Activated naive CD8-positive, alpha-beta T cell (primary cell): Measurements from ENCODE around the gene ZNF385C.

Source experiments
- H3K27ac Mint-ChIP-seq: one replicate; pipeline ENCODE4 v1.8.0; 2021; ENCODE audit warnings: mixed read lengths
- H3K27me3 Mint-ChIP-seq: one replicate; pipeline ENCODE4 v1.8.0; 2021; ENCODE audit warnings: mixed read lengths
- H3K36me3 Mint-ChIP-seq: one replicate; pipeline ENCODE4 v1.8.0; 2021; ENCODE audit warnings: mixed read lengths
- H3K4me1 Mint-ChIP-seq: one replicate; pipeline ENCODE4 v1.8.0; 2021; ENCODE audit warnings: low read depth, mixed read lengths
- H3K4me3 Mint-ChIP-seq: one replicate; pipeline ENCODE4 v1.8.0; 2021; ENCODE audit warnings: mild to moderate bottlenecking, mixed read lengths
- H3K9me3 Mint-ChIP-seq: one replicate; pipeline ENCODE4 v1.8.0; 2021; ENCODE audit warnings: low read depth, mixed read lengths

ZNF385C gene

DNA sequence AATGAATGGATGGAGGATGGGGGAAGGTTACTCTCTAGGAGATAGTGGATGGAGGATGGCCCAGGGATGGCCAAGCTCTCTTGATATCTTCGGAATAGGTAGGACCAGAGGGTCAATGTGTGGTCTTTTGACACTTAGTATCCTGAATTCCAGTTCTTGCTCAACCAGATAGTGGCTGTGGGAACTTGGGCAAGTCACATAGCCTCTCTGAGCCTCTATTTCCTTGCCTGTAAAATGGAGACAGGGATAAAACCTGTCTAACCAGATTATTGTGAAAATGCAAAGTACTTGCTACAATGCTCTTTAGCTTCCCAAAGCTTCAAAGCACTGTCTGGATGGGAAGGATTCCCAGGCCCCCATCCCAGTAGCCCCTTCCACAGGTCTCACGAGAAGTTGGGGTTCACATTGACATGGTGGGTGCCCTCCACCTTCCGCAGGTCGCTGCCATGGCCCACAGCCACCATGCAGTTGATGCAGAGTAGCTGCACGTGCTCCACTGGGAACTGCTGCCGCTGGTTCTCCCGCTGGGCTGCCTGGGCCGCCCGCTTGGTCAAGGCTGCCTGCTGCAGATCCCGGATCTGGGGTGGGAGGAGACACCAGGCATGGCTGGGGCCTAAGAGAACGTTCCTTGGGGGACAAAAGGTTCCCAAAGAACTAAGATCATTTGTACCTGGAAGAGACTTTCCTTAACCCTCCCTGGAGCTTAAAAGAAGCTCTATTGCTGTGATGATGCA is 5.1 kb upstream of the ZNF385C start:
- H3K27me3 Mint-ChIP-seq: no peaks in the 10 kb centered on the region
- no peaks in the 10 kb centered on the region for H3K36me3 Mint-ChIP-seq
- H3K9me3 Mint-ChIP-seq: no peaks in the 10 kb centered on the region
- peaks cover 6% of the 10 kb centered on the region for H3K4me1 Mint-ChIP-seq
- H3K4me3 Mint-ChIP-seq: no peak overlapping the region
- H3K27ac Mint-ChIP-seq: no peak overlapping the region

DNA sequence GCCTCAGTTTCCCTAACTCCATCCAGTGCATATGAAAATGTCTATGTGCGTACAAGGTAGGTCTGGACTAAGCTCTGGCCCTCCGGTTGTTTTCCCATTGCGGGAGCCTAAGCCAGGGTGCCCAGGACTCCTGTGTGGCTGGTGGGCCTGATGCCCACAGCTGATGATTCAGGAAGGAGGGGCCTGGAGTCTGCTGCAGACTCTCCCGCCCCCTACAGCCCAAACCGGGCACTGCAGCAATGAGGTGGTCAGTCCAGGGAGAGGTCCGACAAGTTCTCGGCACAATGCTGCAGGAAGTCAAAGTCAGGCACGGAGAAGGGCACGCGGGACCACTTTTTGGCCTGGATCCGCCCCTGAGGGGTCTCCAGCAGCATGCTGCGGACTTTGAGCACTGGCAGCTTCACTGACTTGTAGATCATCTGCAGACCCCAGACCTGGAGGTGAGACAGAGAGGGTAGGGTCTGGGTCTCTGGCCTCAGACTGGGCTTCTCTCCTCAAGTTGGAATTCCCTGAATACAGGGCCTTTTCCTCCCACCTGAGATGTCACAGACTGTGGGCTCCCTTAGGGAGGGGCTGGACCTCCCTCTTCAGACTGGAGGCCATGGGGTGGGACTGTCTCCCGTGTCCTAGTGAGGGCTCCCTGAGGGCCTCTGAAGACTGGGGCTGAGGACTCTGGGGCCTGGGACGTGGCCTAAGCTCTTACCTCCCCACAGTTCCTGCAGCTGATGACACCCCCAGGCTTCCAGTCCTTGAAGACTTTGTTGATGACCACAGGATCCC is 3.4 kb upstream of the ZNF385C start:
- peaks cover 3% of the 10 kb centered on the region for H3K27me3 Mint-ChIP-seq
- H3K36me3 Mint-ChIP-seq: no peaks in the 10 kb centered on the region
- no peaks in the 10 kb centered on the region for H3K9me3 Mint-ChIP-seq
- H3K27ac Mint-ChIP-seq: no peak overlapping the region
- H3K4me1 Mint-ChIP-seq: peaks cover 6% of the 10 kb centered on the region
- no peak overlapping the region for H3K4me3 Mint-ChIP-seq

DNA sequence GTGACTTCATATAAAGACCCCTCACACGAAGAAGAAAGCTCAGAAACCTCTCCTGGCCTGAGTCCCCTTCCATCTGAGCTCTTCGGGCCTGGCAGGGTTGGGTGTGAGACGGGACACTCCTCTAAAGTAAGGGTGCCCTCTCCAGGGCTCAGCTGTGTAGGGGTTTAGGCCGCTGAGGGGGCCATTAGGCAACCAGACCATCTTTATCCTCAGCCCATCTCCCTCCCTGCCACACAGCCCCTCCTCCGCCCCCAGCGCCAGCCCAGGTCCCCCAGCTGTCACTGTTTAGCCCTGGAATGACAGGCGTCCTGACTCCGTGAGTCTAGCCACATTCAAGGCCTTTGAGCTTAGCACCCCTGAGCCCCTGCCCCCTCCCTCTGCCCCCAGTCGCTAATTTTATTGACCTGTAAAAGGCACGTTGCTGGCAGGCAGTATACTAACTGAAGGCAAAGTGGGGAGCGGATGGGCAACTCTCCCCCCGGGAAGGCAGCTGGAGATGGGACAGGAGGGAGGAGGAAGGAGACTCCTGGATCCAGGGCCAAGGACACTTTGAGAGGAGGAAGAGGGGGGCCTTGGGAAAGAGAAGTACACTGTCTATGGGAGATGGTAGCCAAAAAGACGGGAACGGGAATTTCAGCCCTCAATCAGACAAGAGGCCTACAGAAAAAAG is 592 bp upstream of the ZNF385C start:
- no peak overlapping the region for H3K27ac Mint-ChIP-seq
- peaks cover 7% of the 10 kb centered on the region for H3K27me3 Mint-ChIP-seq
- H3K4me3 Mint-ChIP-seq: no peak overlapping the region
- H3K9me3 Mint-ChIP-seq: no peaks in the 10 kb centered on the region
- H3K4me1 Mint-ChIP-seq: peaks cover 4% of the 10 kb centered on the region
- no peaks in the 10 kb centered on the region for H3K36me3 Mint-ChIP-seq

GRCh38 chr17:42096360-42097111 is 1.7 kb downstream of the ZNF385C start:
- Mint-ChIP-seq H3K36me3 (no peaks in the 10 kb centered on the region), H3K27me3 (peaks cover 7% of the 10 kb centered on the region), H3K4me1 (peaks cover 4% of the 10 kb centered on the region), H3K27ac (no peak overlapping the region), H3K9me3 (no peaks in the 10 kb centered on the region), H3K4me3 (no peak overlapping the region)

DNA sequence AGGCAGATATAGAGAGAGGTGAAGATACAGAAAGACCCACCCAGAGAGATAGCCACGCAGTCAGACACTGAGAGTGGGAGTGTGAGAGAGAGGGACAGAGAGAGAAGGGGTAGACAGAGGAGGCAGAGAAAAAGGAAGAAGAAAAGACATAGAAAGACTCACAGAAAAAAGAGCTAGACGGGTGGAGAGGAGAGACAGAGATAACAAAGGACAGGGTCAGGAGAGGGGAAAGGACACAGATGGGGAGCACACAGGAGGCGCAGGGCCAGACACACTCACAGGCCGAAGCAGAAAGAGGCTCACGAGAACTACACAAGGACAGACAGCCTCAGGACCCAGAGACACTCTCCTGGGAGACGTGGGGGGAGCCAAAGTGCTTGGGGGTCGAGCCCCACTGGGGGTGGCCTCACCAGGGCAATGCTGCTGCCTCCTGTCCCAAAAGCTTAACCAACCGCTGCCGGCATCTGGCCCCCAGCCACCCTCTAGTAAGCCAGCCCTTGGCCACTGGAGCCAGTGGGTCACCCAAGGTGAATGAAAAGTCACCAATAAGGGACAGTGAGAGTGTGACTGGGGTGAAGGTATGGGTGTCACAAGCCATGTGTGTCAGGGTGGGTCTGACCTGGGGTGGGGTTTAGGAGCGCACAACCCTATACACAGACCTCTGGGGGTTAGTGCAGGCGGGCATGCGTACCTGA is 3.8 kb downstream of the ZNF385C start:
- no peak overlapping the region for H3K4me3 Mint-ChIP-seq
- H3K27me3 Mint-ChIP-seq: peaks cover 9% of the 10 kb centered on the region
- no peaks in the 10 kb centered on the region for H3K36me3 Mint-ChIP-seq
- no peak overlapping the region for H3K27ac Mint-ChIP-seq
- H3K9me3 Mint-ChIP-seq: no peaks in the 10 kb centered on the region
- H3K4me1 Mint-ChIP-seq: peaks cover 4% of the 10 kb centered on the region

GRCh38 chr17:42092939-42093338 is 5.3 kb downstream of the ZNF385C start:
- Mint-ChIP-seq H3K27me3 (peaks cover 12% of the 10 kb centered on the region), H3K4me1 (peaks cover 2% of the 10 kb centered on the region), H3K9me3 (no peaks in the 10 kb centered on the region), H3K27ac (no peak overlapping the region), H3K36me3 (no peaks in the 10 kb centered on the region), H3K4me3 (no peak overlapping the region)

- Mint-ChIP-seq H3K4me3 (no peak overlapping the region), H3K27me3 (peaks cover 7% of the 10 kb centered on the region), H3K9me3 (no peaks in the 10 kb centered on the region), H3K27ac (no peak overlapping the region), H3K36me3 (no peaks in the 10 kb centered on the region), H3K4me1 (no peaks in the 10 kb centered on the region)
Measured at GRCh38 chr17:42090964-42091790, 7.1 kb downstream of the ZNF385C start.

DNA sequence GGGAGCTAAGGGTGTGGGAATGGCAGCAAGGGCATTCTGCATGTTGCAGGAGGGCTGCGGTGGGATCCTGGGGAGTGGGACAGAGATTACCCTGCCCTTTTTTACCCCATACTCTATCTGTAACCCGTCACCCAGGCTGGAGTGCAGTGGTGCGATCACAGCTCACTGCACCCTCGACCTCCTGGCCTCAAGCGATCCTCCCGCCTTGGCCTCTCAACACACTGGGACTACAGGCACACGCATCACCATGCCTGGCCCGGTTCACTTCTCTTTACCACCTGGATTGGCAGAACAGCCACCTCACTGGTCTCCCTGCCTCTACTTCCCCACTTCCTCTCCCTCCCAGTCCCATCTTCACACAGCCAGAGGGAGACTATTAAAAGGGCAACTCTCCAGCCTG is 9.5 kb downstream of the ZNF385C start:
- H3K4me1 Mint-ChIP-seq: no peaks in the 10 kb centered on the region
- peaks cover 4% of the 10 kb centered on the region for H3K27me3 Mint-ChIP-seq
- no peak overlapping the region for H3K27ac Mint-ChIP-seq
- no peak overlapping the region for H3K4me3 Mint-ChIP-seq
- H3K9me3 Mint-ChIP-seq: no peaks in the 10 kb centered on the region
- no peaks in the 10 kb centered on the region for H3K36me3 Mint-ChIP-seq

GRCh38 chr17:42087736-42088705 is 10.3 kb downstream of the ZNF385C start:
- no peak overlapping the region for H3K27ac Mint-ChIP-seq
- H3K36me3 Mint-ChIP-seq: no peaks in the 10 kb centered on the region
- no peaks in the 10 kb centered on the region for H3K4me1 Mint-ChIP-seq
- H3K4me3 Mint-ChIP-seq: no peak overlapping the region
- H3K9me3 Mint-ChIP-seq: no peaks in the 10 kb centered on the region
- H3K27me3 Mint-ChIP-seq: peaks cover 4% of the 10 kb centered on the region

GRCh38 chr17:42087042-42087701 is 11.1 kb downstream of the ZNF385C start:
- Mint-ChIP-seq H3K4me3 (no peak overlapping the region), H3K36me3 (no peaks in the 10 kb centered on the region), H3K27ac (no peak overlapping the region), H3K4me1 (no peaks in the 10 kb centered on the region), H3K9me3 (no peaks in the 10 kb centered on the region), H3K27me3 (peaks cover 4% of the 10 kb centered on the region)

- no peaks in the 10 kb centered on the region for H3K4me1 Mint-ChIP-seq
- no peaks in the 10 kb centered on the region for H3K9me3 Mint-ChIP-seq
- H3K27me3 Mint-ChIP-seq: no peaks in the 10 kb centered on the region
- H3K36me3 Mint-ChIP-seq: no peaks in the 10 kb centered on the region
- no peak overlapping the region for H3K4me3 Mint-ChIP-seq
- no peak overlapping the region for H3K27ac Mint-ChIP-seq
Measured at GRCh38 chr17:42081516-42082129, 16.6 kb downstream of the ZNF385C start.

- Mint-ChIP-seq H3K9me3 (no peaks in the 10 kb centered on the region), H3K4me1 (no peaks in the 10 kb centered on the region), H3K4me3 (no peak overlapping the region), H3K27ac (no peak overlapping the region), H3K27me3 (no peaks in the 10 kb centered on the region), H3K36me3 (no peaks in the 10 kb centered on the region)
Measured at GRCh38 chr17:42079541-42079940, 18.7 kb downstream of the ZNF385C start.
